NCI-H1930 (cell line): ENCODE results near the gene RHBDL3.

ENCODE experiments used
- DNase-seq, 2 experiments: peaks; one replicate each; lab custom pipeline; 2025; lab: John Stamatoyannopoulos, UW

Gene RHBDL3

GRCh38 chr17:32357615-32358014, 92.0 kb downstream of the RHBDL3 start:
- DNase-seq = no peak

GRCh38 chr17:32361270-32361669, 95.6 kb downstream of the RHBDL3 start:
- DNase-seq = no peak

GRCh38 chr17:32370426-32370825, 104.8 kb downstream of the RHBDL3 start:
- DNase-seq = no peak
